Measurements from ENCODE around the gene CACHD1.
"Not testable (repeated sequence)": the region's sequence is repeated elsewhere in the genome, so short reads cannot be mapped to it uniquely, and the experiment has no call there.

Gene CACHD1

GRCh38 chr1:64701886-64702285 is 232.0 kb downstream of the CACHD1 start:
- DNase-seq (ENCODE audit: low spot score), result no peak

GRCh38 chr1:64702670-64703069 is 232.7 kb downstream of the CACHD1 start:
- not testable (repeated sequence) for DNase-seq (ENCODE audit: low spot score)

DNA sequence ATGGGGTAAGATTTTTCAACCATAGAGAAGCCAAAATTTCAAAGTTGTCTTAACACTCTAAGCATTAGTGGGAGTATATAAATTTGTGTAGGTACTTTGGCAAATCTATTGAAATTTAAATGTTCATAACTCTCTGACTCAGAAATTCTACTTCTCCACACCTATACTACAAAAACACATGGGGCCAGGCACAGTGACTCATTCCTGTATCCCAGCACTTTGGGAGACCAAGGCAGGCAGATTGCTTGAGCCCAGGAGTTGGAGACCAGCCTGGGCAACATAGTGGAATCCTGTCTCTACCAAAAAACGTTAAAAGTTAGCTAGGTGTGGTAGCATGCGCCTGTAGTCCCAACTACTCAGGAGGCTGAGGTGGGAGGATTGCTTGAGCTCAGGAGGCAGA is 233.7 kb downstream of the CACHD1 start:
- DNase-seq (ENCODE audit: low spot score), result no peak

- DNase-seq (ENCODE audit: low spot score), result no peak
Observed at GRCh38 chr1:64705591-64705990, 235.7 kb downstream of the CACHD1 start.

GRCh38 chr1:64711266-64711665 is 241.3 kb downstream of the CACHD1 start:
- no peak for DNase-seq (ENCODE audit: low spot score)

DNA sequence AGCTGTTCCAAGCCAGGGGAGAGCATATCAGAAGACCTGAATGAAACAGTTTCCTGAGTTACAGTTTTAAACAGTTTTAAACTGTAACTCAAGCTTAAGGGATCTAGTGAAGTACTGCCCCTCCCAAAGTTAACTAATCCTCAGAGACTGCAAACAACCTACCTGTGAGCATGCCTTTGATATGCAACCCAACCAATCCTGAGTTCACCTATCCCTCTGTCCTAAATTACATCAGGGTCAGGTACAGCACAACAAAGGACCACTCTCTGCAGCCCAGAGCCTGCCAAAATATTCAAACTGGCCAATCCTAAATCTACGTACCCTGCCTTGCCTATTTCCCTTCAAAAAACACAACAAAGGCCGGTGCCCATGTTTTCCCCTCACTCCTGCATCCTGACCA is 242.1 kb downstream of the CACHD1 start:
- DNase-seq (ENCODE audit: low spot score), result no peak

DNA sequence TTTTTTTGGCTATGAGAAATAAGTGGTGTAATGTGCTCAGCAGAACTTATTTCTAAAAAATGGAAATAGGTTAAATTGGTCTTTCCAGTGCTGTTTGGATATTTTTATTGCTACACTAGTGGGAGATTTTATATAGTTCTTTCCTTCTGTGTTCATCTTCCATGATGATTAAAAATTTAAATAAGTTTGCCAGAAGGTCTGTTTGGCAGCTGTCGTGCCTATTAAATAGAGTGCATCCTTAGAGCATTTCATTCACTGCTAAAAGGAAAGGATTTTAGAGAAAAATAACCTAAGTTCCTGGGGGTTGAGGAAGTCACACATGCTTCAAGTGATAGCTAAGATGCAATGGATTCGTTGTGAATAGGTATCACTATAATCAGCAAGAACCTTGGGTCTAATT is 245.3 kb downstream of the CACHD1 start:
- no peak for DNase-seq (ENCODE audit: low spot score)

GRCh38 chr1:64721135-64721534 is 251.2 kb downstream of the CACHD1 start:
- no peak for DNase-seq (ENCODE audit: low spot score)

- DNase-seq (ENCODE audit: low spot score), result no peak
Observed at GRCh38 chr1:64721576-64722145, 251.7 kb downstream of the CACHD1 start.

DNA sequence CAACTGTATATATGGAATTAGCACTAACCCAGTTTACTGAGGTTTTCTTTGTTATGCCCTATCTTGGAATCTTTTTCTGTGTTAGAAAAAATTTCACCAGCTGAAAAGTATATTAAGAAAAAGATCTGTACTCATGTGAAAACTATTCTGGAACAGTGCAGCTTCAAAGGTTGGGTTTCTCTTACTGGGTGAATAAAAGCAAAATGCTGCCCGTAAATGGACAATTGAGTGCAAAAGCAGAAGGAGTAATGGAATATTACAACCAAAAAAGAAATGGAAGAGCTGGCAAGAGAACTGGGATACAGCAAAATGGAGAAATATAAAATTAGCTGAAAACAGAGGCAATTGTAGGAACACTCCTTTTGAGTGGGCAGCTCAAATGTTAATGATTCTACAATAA is 257.9 kb downstream of the CACHD1 start:
- DNase-seq (ENCODE audit: low spot score), result no peak

DNA sequence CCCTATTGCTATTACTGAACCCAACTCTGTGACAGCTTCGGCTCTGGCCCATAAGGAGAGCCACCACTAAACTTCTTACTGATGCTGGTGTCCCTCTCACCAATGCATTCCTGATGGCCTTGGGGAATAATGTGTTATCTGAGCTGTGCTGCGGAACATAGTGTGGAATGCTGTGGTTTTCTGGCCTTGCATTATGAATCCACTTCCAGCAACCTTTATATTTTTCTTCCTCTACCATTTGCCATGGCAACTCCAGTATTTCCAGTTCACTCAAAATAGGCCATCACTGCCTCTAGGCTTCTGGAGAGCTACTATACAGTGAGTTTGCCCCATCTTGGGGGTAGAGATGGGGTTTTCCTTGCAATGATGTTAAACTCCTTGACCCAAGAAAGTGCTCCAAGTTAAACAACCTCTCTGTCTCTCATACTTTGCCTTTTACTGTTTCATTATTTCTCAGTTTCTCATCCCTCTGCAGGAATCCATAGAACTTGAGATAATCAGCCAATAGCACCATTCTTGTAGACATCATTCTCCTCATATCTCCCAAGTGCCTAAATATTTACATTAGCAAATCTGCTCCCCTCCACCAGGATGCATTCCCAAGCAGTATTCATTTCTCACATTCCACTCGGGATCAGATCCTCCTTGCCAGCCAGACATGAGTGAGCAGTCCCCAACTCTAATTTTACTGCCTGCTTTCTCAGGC is 263.8 kb downstream of the CACHD1 start:
- DNase-seq (ENCODE audit: low spot score), result no peak

DNA sequence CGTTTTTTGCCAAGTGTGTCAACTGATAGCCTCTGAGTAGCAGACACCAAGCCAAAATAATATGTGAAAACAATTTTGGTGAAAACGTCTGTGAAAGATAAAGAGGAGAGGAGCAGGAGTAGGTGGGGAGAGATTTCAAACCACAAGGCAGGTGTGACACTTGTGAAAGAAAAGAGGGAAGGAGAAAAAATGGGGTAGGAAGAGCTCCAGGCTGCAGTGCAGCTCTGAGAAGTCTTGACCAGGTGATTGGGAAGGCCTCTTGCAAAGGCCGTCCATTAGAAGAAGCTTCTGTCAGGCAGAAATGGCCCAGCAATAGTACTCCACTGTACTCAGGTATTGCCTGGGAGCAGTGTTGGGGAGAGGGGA is 264.3 kb downstream of the CACHD1 start:
- DNase-seq (ENCODE audit: low spot score), result no peak

DNA sequence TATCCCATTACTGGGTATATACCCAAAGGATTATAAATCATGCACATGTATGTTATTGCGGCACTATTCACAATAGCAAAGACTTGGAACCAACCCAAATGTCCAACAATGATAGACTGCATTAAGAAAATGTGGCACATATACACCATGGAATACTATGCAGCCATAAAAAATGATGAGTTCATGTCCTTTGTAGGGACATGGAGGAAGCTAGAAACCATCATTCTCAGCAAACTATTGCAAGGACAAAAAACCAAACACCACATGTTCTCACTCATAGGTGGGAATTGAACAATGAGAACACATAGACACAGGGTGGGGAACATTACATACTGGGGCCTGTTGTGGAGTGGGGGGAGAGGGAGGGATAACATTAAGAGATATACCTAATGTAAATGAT is 270.8 kb downstream of the CACHD1 start:
- DNase-seq (ENCODE audit: low spot score), result not testable (repeated sequence)
